ENCODE results near the gene OR5K1. TPM values are rescaled to one million over a fixed set of nuclear protein-coding genes. Genes with fewer than 3 reads are reported as not detected.

The OR5K1 gene
- total RNA-seq, 2 experiments from 2014 or later: not detected

DNA sequence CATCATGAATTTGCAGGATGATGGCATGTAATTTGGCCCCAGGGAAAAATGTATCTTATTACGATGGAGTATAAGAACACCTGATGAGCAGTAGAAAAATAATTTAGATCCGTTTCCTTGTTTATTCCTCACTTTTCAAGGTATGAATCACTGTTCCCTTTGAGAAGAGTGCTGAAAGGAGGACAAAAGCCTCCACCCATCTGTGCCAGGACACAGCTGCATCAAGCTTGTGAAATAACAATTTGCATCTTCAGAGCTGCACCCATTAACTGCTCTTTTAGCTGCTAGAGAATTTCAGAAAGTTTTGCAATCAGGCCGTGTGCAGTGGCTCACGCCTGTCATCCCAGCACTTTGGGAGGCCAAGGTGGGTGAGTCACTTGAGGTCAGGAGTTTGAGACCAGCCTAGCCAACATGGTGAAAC is 50.1 kb downstream of the OR5K1 start:
- Mint-ChIP-seq H3K27me3 (no peaks in the 10 kb centered on the region), H3K4me3 (no peak overlapping the region), H3K27ac (no peak overlapping the region), H3K36me3 (ENCODE audit: low read depth) (peaks cover 92% of the 10 kb centered on the region), H3K9me3 (no peaks in the 10 kb centered on the region), H3K4me1 (ENCODE audit: low read depth) (peaks cover 31% of the 10 kb centered on the region)
- no peak for ATAC-seq (ENCODE audit: poor library complexity)
- TF ChIP-seq, protein P1, sequence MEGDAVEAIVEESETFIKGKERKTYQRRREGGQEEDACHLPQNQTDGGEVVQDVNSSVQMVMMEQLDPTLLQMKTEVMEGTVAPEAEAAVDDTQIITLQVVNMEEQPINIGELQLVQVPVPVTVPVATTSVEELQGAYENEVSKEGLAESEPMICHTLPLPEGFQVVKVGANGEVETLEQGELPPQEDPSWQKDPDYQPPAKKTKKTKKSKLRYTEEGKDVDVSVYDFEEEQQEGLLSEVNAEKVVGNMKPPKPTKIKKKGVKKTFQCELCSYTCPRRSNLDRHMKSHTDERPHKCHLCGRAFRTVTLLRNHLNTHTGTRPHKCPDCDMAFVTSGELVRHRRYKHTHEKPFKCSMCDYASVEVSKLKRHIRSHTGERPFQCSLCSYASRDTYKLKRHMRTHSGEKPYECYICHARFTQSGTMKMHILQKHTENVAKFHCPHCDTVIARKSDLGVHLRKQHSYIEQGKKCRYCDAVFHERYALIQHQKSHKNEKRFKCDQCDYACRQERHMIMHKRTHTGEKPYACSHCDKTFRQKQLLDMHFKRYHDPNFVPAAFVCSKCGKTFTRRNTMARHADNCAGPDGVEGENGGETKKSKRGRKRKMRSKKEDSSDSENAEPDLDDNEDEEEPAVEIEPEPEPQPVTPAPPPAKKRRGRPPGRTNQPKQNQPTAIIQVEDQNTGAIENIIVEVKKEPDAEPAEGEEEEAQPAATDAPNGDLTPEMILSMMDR (IDR thresholded peaks at IDR 0.05): no peak
- no peaks in the 10 kb centered on the region for H3K9me3 ChIP-seq (ENCODE audit: control insufficient read depth in 1 of 2, insufficient read depth in 1 of 2, low read length in 2 of 2)
- CTCF ChIA-PET: no interaction called here
- H3K27ac ChIP-seq (ENCODE audit: low read depth in 1 of 2, low read length in 2 of 2): no peak overlapping the region
- intact Hi-C loops (cut with DNase I, micrococcal nuclease): loop anchor here in 1 of 2 experiments (5.0 to 10.0 kb wide), 2 partner anchors 478 to 691 kb away; partner anchors contain the start of genes CRYBG3 and GABRR3
- peaks cover 69% of the 10 kb centered on the region for H3K36me3 ChIP-seq (ENCODE audit: insufficient read depth, low read length)
- peaks cover 2% of the 10 kb centered on the region for H3K4me1 ChIP-seq (ENCODE audit: insufficient read depth, low read length)
- POLR2A ChIA-PET: interaction anchor here (2.1 kb wide), 1 partner anchor 10 kb away, joined by 6 read pairs; the partner anchor contains the start of gene CLDND1
- H3K27me3 ChIP-seq (ENCODE audit: control insufficient read depth in 1 of 2, insufficient read depth in 2 of 2, low read length in 2 of 2): no peaks in the 10 kb centered on the region
- no peak overlapping the region for H3K4me3 ChIP-seq (ENCODE audit: low read length)
- DNase-seq: no peak

DNA sequence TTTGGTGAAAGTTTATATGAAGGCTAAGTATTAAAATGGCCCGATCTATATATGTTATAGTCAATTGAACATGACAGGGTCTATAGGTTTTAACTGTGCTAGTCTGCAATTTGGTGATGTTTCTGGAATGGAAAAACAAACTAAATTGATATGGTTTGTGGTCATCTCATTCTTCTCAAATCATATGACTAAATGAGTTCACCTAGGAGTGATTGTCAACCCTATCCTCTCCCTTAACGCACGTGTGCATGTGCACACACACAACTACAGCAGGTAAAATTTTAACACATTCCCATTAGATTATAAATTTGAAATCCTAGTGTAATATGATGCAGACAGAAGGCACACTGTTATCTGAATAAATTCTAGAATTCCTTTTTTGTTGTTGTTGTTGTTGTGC is 50.7 kb downstream of the OR5K1 start:
- DNase-seq: no peak
- Histone ChIP-seq H3K27me3 (ENCODE audit: control insufficient read depth in 1 of 2, insufficient read depth in 2 of 2, low read length in 2 of 2) (no peaks in the 10 kb centered on the region), H3K36me3 (ENCODE audit: insufficient read depth, low read length) (peaks cover 71% of the 10 kb centered on the region), H3K27ac (ENCODE audit: low read depth in 1 of 2, low read length in 2 of 2) (no peak overlapping the region), H3K4me3 (ENCODE audit: low read length) (no peak overlapping the region), H3K4me1 (ENCODE audit: insufficient read depth, low read length) (peaks cover 3% of the 10 kb centered on the region), H3K9me3 (ENCODE audit: control insufficient read depth in 1 of 2, insufficient read depth in 1 of 2, low read length in 2 of 2) (no peaks in the 10 kb centered on the region)
- H3K36me3 Mint-ChIP-seq (ENCODE audit: low read depth): peaks cover 94% of the 10 kb centered on the region
- no peak for ATAC-seq (ENCODE audit: poor library complexity)
- TF ChIP-seq, protein P1 (IDR thresholded peaks at IDR 0.05): no peak
- intact Hi-C loops (cut with DNase I, micrococcal nuclease): loop anchor here in 1 of 2 experiments (5.0 to 10.0 kb wide), 2 partner anchors 479 to 691 kb away; partner anchors contain the start of genes CRYBG3 and GABRR3
- ChIA-PET CTCF (no interaction called here), POLR2A (interaction anchor here (1.2 to 2.1 kb wide), 2 partner anchors 9 to 54 kb away, joined by 5 to 6 read pairs; partner anchors contain the start of gene CLDND1)
- H3K9me3 Mint-ChIP-seq: no peaks in the 10 kb centered on the region
- no peak overlapping the region for H3K27ac Mint-ChIP-seq
- no peaks in the 10 kb centered on the region for H3K27me3 Mint-ChIP-seq
- H3K4me3 Mint-ChIP-seq: no peak overlapping the region
- H3K4me1 Mint-ChIP-seq (ENCODE audit: low read depth): peaks cover 32% of the 10 kb centered on the region

DNA sequence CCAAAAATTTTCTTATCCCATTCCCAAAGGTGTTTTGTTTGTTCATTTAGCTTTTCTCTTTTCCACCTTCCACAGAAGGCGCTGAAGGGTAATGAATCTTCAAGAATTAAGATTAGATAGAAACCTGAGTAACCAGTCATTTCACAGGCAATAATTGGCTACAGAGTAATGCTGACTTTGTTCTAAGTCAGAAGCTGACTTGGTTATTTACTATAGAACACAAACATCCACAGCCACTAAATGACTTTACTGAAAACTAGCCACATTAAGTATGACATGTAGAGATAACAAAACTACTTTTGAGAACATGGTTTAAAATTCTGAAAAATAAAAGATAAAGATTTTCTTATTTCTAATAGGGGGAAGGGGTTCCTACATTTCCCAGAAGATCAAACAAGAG is 51.9 kb downstream of the OR5K1 start:
- H3K27me3 Mint-ChIP-seq: no peaks in the 10 kb centered on the region
- no peak for DNase-seq
- no peak overlapping the region for H3K27ac ChIP-seq (ENCODE audit: low read depth in 1 of 2, low read length in 2 of 2)
- no peaks in the 10 kb centered on the region for H3K27me3 ChIP-seq (ENCODE audit: control insufficient read depth in 1 of 2, insufficient read depth in 2 of 2, low read length in 2 of 2)
- H3K27ac Mint-ChIP-seq: no peak overlapping the region
- TF ChIP-seq, protein P1 (IDR thresholded peaks at IDR 0.05): no peak
- no peaks in the 10 kb centered on the region for H3K9me3 Mint-ChIP-seq
- CTCF ChIA-PET: no interaction called here
- POLR2A ChIA-PET: interaction anchor here (0.6 to 1.1 kb wide), 3 partner anchors 43 to 50 kb away, joined by 3 to 5 read pairs (median 3); no protein-coding TSS in a partner anchor
- H3K4me3 ChIP-seq (ENCODE audit: low read length): no peak overlapping the region
- H3K4me1 Mint-ChIP-seq (ENCODE audit: low read depth): peaks cover 43% of the 10 kb centered on the region
- intact Hi-C loops (cut with DNase I, micrococcal nuclease): loop anchor here in 1 of 2 experiments (5.0 to 10.0 kb wide), 2 partner anchors 480 to 693 kb away; partner anchors contain the start of genes CRYBG3 and GABRR3
- peaks cover 10% of the 10 kb centered on the region for H3K4me1 ChIP-seq (ENCODE audit: insufficient read depth, low read length)
- H3K4me3 Mint-ChIP-seq: no peak overlapping the region
- peaks cover 78% of the 10 kb centered on the region for H3K36me3 ChIP-seq (ENCODE audit: insufficient read depth, low read length)
- no peaks in the 10 kb centered on the region for H3K9me3 ChIP-seq (ENCODE audit: control insufficient read depth in 1 of 2, insufficient read depth in 1 of 2, low read length in 2 of 2)
- ATAC-seq (ENCODE audit: poor library complexity): no peak
- peaks cover 96% of the 10 kb centered on the region for H3K36me3 Mint-ChIP-seq (ENCODE audit: low read depth)

Data from CD4-positive, alpha-beta T cell (primary cell).